HG03025 (cell line): ENCODE results near the gene CTTN.

Experiments
- ATAC-seq: cut with Tn5 transposase; IDR thresholded peaks from one replicate; pipeline ENCODE4 v1.9.1; 2021; ENCODE audit warnings: mild to moderate bottlenecking, moderate library complexity; ENCODE audit not compliant: unreplicated experiment, low FRiP score

CTTN gene

DNA sequence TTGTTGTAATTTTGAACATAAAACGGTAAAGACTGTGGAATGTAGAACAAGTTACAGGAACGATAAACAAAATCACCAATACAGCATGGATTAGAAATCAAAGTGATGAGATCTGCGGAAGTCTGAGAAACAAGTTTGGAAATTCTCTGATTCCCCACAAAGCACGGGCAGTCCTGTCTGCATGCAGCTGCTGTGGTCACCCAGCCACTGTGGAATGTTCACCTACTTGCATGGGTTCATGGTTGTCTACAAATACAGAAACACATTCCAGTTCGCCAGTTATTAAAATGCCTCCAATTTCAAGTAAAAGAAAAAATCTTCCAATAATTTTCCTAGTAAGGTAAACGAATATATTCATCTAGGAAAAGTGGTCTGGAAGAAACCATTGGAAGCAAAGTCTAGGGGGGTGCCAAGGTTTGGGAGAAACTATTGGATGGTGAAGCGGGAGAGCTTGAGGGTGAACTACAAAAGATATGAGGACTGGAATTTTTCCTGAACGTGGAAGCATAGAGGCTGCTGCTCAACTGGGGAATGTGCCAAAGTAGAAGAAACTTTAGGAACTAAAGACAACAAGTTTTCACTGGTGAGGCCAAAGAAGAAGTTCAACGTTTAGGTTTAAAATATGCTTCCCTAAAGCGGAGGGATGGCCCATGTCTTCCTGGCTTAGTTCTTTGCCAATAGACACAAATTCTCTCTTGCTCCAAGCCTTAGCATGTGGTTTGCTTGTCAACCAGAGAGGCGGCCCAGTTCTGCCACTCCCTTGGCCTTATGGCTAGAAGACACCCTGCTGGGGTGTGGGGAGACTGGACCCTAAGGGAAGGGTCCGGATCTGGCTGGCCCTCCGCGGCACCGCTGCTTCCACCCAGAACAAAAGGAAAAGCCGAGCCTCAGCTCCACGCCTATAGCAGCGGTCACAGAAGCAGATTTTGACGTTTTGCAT is 70.2 kb downstream of the CTTN start:
- no peak for ATAC-seq

- ATAC-seq: peak; percentile 49
Measured at GRCh38 chr11:70470127-70470526, 71.8 kb downstream of the CTTN start.

- ATAC-seq: no peak
Measured at GRCh38 chr11:70471254-70471653, 72.9 kb downstream of the CTTN start.

GRCh38 chr11:70472240-70472639 is 73.9 kb downstream of the CTTN start:
- ATAC-seq: no peak

DNA sequence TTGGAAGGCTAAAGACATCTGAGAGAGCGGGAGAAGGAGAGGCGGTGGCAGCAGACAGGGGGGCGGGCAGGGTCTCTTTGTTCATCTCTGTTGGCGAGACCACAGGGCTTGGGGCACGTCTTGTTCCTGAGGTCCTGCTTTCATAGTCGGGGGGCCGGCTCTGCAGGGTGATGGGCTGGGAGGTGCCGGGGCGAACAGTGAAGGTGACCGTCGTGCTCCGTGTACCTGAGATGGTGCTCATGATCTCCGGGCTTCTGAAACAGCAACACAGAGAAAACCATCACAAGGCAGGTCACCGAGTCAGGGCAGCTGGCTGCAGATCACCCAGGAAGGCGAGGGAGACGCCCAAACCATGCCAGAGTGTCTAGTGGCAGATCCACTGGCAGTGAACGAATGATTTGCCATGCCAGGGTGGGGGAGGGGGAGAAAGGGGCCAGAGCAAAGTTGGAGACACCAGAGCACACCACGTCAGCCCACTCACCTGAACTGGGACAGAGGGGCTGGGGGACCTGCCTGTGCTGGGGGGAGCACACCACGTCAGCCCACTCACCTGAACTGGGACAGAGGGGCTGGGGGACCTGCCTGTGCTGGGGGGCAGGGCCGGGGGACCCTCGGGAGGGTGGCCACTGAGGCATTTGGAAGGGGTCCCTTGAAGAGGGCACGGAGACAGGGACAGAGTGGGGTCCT is 75.0 kb downstream of the CTTN start:
- ATAC-seq: no peak

DNA sequence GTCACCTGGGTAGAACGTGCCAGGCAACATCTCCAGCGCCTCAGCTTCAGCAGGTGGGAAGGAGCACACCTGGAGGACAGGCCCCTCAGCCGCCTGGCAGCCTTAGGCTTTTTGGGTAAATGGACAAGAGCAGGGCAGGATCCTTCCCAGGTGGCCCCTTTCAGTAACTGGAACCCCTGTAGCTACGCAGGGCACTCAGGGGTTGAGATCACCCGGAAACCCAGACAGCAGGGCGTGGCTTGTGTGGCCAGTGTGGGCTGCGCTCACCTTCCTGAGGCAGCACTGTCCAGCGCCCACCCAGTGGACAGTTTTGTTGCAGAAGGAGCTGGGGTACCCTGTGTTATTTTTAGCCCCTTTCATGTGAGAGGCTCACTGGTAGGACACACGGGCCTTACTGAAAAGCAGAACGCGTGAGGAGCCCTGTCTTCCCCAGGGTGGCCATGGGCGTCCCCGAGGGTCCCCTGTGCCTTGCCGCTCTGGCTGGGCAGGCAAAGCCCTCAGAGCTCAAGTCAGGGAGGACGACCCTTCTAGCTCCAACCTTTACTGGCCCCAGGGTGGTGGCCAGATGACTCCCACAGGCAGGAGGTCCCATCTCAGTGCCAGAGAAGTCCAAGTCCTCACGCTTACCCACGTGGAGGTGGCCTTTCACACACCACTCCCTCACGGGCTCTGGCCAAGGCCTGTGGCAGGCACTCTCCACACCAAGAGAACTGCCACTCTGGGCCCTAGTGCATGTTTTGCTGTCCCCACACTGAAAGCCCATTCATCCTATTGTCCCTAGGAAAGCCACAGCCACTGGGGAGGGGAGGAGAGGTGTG is 75.8 kb downstream of the CTTN start:
- no peak for ATAC-seq

- no peak for ATAC-seq
Measured at GRCh38 chr11:70474710-70475109, 76.4 kb downstream of the CTTN start.

DNA sequence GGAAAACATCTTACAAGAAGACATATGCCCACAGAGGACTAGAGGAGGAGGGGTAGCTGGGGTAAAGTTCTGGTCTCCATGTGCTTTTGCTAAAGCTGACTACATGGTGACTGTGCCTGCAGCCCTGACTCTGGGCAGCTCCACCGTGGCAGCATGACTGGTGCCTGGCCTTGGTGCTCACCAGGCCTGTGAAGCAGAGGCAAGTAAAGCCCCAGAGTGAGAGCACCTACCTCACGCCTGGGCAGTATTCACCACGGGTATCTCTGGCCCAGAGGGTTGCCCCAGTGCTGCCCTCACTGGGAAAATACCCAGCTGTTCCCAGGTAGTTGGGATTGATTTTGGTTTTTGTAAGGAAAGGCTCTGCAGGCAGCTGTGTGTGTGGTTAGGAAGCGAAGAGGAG is 78.3 kb downstream of the CTTN start:
- ATAC-seq: no peak

DNA sequence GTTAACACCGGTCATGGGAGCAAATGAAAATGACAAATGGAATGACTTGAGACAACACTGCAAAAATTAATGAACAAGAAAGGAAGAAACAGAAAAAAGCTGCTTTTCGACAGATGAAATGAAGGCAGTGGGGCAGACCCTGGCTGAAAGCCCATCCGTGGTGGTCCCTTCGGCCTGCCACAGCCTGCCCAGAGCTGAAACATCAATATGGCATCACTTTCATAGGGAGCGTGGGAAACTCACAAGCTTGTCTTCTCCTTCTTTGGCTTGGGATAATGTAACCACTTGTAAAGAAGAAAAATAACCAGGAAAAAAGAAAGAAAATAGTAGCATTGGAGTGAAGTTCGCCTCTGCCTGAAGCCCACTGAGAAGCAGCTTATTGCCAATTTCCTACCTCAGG is 78.8 kb downstream of the CTTN start:
- no peak for ATAC-seq

- ATAC-seq: no peak
Measured at GRCh38 chr11:70477609-70478008, 79.3 kb downstream of the CTTN start.

DNA sequence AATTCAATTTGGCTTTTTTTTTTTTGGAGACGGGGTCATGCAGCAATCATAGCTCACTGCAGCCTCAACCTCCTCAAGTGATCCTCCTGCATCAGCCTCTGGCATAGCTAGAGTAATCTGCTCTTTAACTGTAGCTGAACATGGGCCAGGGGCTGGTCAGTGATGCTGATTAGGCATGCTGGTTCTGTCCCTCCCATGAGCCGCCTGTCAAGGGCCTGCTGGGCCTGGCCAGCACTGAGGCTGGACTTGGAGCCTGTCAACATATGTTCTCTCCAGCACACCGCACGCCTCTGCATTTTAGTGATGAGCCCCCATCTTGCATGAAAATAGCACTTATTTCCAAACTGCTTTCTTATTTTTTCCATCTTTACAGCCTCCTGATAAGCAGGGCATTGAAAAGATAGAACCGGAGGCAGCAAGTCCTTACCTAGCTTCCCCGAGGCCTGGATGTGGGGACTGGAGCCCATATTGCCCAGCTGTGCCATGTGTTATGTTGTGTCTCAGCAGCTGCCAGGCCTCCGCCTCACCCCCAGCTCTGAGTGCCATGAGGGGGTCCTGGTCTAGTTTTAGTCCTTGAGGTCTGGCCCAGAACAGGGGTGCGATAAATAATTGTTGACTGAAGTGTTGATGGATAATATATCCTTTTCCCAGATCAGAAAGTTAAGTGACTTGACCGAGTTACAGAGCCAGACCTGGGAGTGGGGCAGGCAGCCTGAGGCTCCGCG is 80.0 kb downstream of the CTTN start:
- no peak for ATAC-seq

GRCh38 chr11:70480711-70481110 is 82.4 kb downstream of the CTTN start:
- ATAC-seq: no peak

- no peak for ATAC-seq
Measured at GRCh38 chr11:70481625-70482528, 83.5 kb downstream of the CTTN start.

DNA sequence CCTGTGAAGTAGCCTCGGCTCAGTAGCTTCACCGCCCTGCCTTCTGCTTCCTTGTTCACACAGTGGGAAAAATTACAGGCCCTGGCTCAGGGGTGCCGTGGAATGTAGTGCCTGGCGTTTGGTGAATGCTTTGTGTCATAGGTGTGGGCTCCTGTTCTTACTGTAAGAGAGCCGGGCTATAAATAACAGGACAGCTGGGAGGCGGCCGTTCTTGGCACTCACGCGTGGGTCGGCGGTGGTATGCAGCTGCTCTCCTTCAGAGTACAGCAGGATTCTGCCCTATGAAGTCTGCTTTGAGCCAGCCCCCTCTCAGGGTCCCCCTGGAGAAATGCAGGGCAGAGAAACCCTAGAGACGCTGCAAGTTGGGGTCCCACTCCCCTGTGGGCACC is 84.2 kb downstream of the CTTN start:
- no peak for ATAC-seq

GRCh38 chr11:70483077-70483861 is 84.9 kb downstream of the CTTN start:
- ATAC-seq: no peak

DNA sequence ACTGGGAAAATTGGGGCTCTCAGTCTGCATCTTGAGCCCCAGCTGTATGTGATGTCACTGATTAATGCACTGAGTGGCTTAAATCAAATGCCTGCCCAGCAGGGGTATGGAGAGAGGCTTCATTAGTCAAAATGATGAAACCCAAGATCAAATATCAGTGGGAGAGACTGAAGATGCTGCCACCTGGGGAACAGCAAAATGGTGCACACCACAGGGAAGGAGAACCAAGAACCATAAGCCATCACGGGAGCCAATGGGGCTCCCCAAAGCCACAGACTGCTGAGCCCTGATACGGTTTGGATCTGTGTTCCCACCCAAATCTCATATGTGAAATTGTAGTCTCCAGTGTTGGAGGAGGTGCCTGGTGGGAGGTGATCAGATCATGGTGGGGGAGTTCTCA is 85.6 kb downstream of the CTTN start:
- ATAC-seq: no peak

DNA sequence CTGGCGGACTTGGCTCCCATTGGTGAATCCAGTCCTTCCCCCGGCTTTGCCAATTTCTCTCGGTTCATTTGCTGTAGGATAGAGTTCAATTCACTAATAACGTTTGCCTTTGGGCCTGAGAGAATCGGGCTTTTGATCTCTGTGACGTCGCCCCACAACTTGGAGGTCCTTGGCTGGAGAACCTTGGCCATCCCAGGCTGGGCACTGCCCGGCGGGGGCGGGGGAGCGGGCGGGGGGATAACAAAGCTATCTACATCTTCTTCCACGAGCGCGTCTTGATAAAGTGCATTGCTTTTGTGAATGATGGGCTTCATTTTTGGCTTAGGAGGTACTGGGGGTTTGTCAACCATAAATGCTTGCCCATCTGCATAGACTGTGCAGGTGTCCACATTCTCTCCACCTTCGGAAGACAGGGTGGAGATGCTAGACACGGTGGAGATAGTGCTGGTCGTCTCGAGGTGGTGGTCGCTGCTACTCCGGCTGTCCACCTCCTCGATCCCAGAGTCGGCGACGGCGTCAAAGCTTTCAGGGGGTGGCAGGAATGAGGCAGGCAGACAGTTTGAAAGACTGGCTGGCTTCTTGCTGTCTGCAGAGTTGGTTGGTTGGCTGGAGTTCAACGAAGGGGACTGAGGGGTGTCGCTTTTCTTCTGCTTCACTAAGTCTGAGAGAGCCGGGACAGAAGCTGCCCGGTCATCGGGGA is 87.1 kb downstream of the CTTN start:
- ATAC-seq: no peak

- ATAC-seq: no peak
Measured at GRCh38 chr11:70486026-70486415, 87.7 kb downstream of the CTTN start.
